Sigmoid colon (tissue), 4 donors: Measurements from ENCODE around the gene RTBDN.

ENCODE experiments used
- CTCF ChIP-seq, 4 experiments: fragments of 450-650 bp in 3 of 4; fragments of 200-600 bp in 1 of 4; IDR thresholded peaks; one replicate each; pipeline ENCODE4 v1.5.1; 2016 to 2019; ENCODE audit warnings: antibody characterized with exemption in 4 of 4, mild to moderate bottlenecking in 3 of 4, moderate library complexity in 2 of 4
- EP300 ChIP-seq, 4 donors: sonication (generic); formaldehyde crosslinking; IDR thresholded peaks; one replicate each; pipeline ENCODE4 v1.6.1; 2017; ENCODE audit warnings: antibody characterized with exemption in 4 of 4
- POLR2A ChIP-seq, 2 donors: fragments of 450-650 bp; IDR thresholded peaks; one replicate each; pipeline ENCODE4 v1.6.1; 2016; ENCODE audit warnings: antibody characterized with exemption in 2 of 2, mild to moderate bottlenecking in 2 of 2, moderate library complexity in 2 of 2
- POLR2AphosphoS5 ChIP-seq, 4 donors: sonication (generic); formaldehyde crosslinking; IDR thresholded peaks; one replicate each; pipeline ENCODE4 v1.6.1; 2017; ENCODE audit warnings: antibody characterized with exemption in 4 of 4

- TF ChIP-seq CTCF (IDR thresholded peaks at IDR 0.05) = no peak
- TF ChIP-seq EP300 (IDR thresholded peaks at IDR 0.05) = no peak
- no peak for TF ChIP-seq POLR2AphosphoS5 (IDR thresholded peaks at IDR 0.05)
- no peak for TF ChIP-seq POLR2A (IDR thresholded peaks at IDR 0.05)
Observed at GRCh38 chr19:12783291-12783848, 51.0 kb downstream of the RTBDN start.
